NCI-H345 treated with DMSO at 0.1 percent for 48 hours (cell line): ENCODE data around the gene SOCS7.
"Not testable (repeated sequence)": the region's sequence is repeated elsewhere in the genome, so short reads cannot be mapped to it uniquely, and the experiment has no call there.

ENCODE experiments used
- DNase-seq: peaks from one replicate; lab custom pipeline; 2025; ENCODE audit not compliant: unreplicated experiment; lab: John Stamatoyannopoulos, UW

The SOCS7 gene

DNA sequence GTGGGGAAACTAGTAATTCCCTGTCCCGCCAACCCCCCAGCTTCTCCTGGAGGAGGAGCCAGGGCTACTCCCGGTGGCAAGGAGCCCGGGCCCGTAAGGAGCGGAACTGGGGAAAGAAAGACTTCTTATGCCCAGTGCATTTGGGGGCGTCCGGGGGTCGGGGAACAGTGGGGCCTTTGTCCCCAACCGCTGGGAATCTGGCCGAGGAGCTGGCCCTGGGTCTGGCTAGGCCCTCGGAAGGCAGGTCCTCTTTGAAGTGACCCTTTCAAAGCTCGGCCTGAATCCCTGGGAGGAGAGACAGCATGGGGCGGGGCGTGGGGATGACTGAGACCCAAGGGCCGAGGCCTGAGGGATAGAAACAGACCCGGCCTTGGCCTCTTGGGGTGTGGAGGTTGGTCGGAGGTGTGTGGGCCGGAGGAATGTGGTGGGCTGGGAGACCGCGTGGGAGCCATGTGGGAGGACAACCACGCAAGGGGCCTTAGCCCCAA lies 82.6 kb downstream of the SOCS7 start:
- no peak for DNase-seq

- DNase-seq = no peak
Measured at GRCh38 chr17:38435795-38436194, 84.2 kb downstream of the SOCS7 start.

DNA sequence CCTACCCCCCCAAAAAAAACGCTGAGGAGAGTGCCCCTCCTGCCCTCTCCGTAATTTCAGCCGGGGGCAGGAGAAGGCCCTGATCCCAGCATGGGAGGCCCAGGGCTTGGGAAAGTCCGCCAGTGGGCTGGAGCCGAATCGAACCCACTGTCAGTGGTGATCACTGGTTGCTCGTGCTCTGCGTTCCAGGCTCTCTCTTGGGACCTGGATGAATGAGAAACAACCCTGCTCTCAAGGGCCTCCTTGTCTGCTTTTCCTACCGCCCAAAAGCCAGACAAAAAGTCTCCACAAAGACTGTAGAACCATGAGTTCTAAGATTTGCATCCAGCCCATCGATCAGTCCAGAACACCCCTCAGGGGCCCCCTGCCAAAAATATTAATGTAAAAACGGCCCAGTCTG lies 84.7 kb downstream of the SOCS7 start:
- DNase-seq = no peak

- DNase-seq = not testable (repeated sequence)
Measured at GRCh38 chr17:38437313-38437712, 85.7 kb downstream of the SOCS7 start.

GRCh38 chr17:38439436-38439835 lies 87.8 kb downstream of the SOCS7 start:
- DNase-seq = no peak

DNA sequence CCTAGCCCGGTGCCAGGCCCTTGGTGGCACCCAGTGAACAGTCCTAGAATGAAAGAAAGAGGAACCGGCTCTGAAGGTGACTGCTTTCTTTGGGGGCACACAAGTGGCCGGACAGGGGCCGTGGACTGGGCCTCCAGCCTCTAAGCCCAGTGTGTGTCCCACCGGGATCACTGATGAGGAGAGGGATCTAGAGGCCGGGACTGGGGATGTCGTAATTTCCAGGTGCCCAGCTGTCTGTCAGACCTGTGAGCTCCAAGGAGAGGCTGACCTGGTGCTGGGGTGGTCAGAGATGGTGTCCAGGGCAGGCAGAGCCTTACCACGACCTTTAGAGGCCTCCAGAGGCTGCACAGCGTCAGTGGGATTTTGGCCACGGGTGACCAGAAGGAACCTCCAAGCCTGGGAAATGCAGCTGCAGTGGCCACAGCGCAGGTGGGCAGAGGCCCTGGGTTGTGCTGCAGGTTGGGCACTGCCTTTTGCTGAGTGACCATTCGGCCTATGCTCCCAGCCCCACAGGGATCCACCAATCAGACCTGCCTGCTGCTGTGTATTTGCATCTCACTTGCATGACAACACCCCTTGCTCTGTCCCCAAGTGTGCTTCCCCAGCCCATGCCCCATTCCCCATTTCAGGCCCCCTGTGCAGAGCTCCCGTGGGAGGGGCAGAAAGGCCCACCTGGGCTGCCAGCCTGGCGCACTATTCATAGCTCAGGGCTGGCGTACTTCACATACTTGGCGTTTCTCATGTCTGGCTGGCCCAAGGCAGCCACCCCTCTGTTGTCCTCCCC lies 89.2 kb downstream of the SOCS7 start:
- no peak for DNase-seq

DNA sequence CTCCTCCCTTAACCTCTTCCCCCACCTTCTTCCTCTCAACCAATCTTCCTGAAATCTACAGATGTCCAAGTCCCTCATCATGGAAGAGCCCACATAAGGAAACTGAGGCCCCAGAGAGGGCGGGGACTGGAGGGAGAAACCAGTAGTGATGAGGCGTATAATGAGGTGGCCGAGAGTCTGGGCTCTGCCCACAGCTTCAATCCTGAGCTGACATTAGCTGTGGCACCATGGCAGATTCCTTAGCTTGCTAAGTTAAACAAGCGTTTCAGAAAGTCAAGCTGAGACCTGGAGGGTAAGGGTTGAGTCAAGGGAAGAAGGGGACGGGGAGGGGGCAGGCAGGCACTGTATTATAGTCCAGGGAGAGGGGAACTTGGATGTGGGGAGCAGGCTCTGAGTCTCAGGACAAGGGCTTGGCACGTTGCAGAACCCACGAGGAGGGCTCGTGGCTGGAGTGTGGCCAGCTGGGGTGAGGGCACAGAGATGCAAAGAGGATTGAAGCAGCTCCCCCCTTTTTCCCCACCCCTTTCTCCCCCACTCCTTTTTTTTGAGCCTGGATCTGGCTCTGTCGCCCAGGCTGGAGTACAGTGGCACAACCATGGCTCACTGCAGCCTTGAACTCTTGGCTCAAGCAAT lies 89.9 kb downstream of the SOCS7 start:
- DNase-seq = no peak

- DNase-seq = no peak
Measured at GRCh38 chr17:38442548-38442947, 90.9 kb downstream of the SOCS7 start.

- DNase-seq = no peak
Measured at GRCh38 chr17:38443356-38444031, 91.8 kb downstream of the SOCS7 start.

GRCh38 chr17:38444151-38444550 lies 92.5 kb downstream of the SOCS7 start:
- peak; percentile 68 for DNase-seq

DNA sequence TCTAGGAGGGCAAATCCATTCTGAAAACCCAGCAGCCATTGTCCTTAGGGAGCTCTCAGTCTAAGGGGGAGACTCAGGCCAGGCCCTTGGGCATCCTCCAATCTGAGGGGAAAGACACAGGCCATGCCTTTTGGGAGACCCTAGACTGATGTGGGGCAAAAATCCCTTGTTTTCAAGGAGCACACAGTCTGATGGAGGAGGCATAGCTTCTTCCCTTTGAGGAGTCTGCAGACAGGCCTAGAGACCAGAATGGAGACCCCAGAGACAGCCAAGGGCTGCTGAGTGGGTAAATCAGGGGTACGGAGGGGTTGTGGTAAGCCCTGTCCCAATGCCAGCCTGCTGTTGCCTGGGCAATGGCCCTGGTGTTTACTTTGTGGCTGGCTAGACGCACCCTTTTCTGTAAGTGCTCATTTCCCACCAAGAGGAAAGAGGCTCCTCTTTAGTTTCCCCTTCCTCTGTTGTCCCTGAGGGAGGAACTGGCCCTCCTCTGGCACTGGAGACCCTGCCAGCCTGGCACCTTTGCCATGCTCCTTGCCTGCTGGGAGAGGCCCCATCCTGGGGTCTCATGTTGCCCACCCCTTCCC lies 96.0 kb downstream of the SOCS7 start:
- DNase-seq = no peak

DNA sequence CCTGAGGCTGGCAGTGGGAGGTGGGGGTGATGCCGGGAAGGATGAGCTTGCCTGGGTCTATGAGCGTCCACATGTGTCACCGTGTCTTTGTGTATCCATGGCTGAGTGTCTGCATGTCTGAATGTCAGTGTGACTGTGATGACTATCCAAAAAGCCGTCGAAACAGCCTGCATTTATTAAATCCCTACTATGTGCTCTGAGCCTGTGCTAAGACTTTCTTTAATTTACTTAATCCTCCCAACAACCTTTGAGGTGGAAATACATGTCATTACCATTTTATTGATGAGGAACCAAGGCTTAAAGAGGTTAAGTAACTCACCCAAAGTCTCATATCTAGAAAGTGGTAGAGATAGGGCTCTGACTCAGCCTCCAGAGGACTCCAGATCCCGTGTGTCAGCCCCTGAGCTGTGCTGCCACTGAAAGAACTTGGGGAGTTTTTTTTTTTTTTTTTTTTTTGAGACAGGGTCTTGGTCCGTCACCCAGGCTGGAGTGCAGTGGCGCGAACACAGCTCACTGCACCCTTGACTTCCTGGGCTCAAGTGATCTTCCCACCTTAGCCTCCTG lies 96.6 kb downstream of the SOCS7 start:
- no peak for DNase-seq

DNA sequence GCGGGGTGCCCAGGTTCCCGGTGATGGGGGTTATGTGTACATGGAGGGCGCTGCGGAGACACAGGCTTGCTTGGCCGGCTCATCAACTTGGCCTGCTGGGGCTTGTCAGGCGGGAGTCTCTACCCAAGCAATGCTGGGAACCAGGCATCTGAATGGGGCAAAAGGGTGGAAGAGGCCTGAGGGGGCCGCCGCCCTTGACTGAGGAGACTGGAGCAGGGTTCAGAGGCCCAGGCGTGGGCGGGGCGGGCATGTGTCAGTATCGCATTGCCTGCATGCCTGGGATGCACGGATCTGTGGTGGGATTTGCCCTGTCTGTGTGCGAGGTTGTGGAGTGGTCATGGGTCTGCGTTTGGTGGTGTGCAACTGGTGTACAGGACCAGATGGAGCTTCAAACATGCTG lies 97.7 kb downstream of the SOCS7 start:
- DNase-seq = no peak

DNA sequence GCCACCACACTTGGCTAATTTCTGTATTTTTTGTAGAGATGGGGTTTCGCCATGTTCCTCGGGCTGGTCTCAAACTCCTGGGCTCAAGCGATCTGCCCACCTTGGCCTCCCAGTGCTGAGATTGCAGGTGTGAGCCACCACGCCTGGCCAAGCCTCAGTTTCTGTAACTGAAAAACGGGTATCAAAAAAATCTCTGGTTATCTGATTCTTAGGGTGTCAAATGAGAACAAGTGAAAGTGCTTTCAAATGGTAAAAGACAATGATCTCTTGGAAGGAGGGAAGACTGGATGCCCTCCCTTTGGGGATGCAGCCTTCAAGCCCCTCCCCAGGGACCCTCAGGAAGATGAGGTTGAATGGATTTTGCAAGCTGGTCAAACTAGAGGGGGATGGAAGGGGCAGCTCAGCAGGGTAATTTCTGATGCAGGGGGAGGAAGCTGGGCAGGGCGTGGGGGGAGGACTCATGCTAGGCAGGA lies 98.9 kb downstream of the SOCS7 start:
- no peak for DNase-seq

GRCh38 chr17:38451030-38451839 lies 99.6 kb downstream of the SOCS7 start:
- no peak for DNase-seq

GRCh38 chr17:38451840-38452529 lies 100.3 kb downstream of the SOCS7 start:
- DNase-seq = no peak

DNA sequence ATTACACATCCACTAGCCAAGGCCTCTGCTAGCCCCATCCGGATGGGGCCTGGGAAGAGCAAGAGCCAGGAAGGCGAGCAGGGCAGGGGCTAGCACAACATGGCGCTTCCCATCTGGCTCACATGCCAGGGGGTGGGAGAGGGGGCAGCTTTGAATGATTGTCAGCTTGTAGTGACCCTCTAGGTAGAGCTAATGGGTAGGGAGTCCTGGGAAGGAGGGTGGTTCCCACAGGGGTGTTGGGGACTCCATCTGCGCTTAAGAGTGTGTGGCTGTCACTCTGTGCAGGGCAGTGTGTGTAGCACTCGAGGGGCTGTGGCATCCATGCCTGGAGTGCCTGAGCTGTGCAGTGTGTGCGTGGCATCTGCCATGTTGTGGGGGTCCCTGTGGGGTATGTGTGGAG lies 101.1 kb downstream of the SOCS7 start:
- DNase-seq = no peak

DNA sequence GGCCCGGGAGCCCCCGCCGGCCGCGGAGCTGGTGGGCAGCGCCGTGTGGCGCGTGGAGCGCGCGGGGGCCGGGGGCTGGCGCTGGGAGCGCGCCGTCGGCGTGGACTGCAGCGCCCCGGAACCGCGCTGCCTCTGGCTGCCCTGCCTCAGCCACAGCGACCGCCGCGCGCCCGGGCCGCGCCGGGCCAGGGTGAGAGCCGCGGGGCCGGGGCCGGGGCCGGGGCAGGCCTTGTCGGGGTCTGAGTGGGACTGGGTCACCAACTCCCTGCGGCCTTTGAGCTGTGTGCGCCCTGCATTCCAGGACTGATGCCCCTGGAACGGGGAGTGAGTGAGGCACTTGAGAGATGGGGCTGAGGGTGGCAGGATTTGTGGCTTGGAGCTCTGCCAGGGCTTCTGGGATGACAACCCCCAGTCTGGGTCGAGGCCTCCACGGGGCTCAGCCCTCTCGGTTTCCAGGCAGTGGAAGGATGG lies 102.3 kb downstream of the SOCS7 start:
- no peak for DNase-seq

DNA sequence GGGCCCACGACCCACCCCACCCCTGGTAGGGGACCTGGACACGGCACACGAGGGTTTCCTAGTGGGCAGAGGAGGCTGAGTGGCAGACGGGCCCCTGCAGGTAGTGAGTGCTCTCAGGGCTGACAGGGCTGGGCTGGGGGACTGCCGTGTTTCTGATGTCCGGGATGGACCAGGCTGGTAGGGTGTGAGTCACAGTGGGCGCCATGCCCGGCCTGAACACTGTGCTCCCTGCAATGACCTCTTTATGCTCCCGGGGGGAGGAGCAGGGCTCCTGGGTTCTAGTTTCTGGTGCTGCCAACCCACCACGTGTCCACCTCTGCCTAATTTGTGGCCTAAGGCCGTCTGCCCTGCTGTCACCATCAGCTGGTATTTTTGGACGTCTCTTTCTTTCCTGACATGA lies 102.9 kb downstream of the SOCS7 start:
- no peak for DNase-seq
